Measurements from ENCODE around the gene NLRP6. TPM values are rescaled to one million over a fixed set of nuclear protein-coding genes. Genes with fewer than 3 reads are reported as not detected.
"Not testable (repeated sequence)": the region's sequence is repeated elsewhere in the genome, so short reads cannot be mapped to it uniquely, and the experiment has no call there.

The NLRP6 gene
- total RNA-seq, 2 donors from 2014 or later = 0.88 to 2.5 TPM

- no peak for DNase-seq (ENCODE audit: low spot score in 2 of 2)
- peak overlapping the region in 1 of 2 donors; percentile 81 for H3K27ac Mint-ChIP-seq
- peaks cover 0 to 10% of the 10 kb centered on the region in 2 donors for H3K36me3 Mint-ChIP-seq
- peak in 1 of 2 donors; percentile 44 for ATAC-seq
- H3K9me3 Mint-ChIP-seq = no peaks in the 10 kb centered on the region
Observed at GRCh38 chr11:331358-332060, 53.3 kb downstream of the NLRP6 start.

GRCh38 chr11:332651-333480, 54.7 kb downstream of the NLRP6 start:
- peaks cover 0 to 10% of the 10 kb centered on the region in 2 donors for H3K36me3 Mint-ChIP-seq
- no peak for ATAC-seq
- H3K27ac Mint-ChIP-seq = no peak overlapping the region
- no peaks in the 10 kb centered on the region for H3K9me3 Mint-ChIP-seq
- no peak for DNase-seq (ENCODE audit: low spot score in 2 of 2)

- not testable (repeated sequence) for DNase-seq (ENCODE audit: low spot score in 2 of 2); ATAC-seq; H3K27ac Mint-ChIP-seq; H3K9me3 Mint-ChIP-seq
- peaks cover 0 to 10% of the 10 kb centered on the region in 2 donors for H3K36me3 Mint-ChIP-seq
Observed at GRCh38 chr11:333616-334263, 55.5 kb downstream of the NLRP6 start.

DNA sequence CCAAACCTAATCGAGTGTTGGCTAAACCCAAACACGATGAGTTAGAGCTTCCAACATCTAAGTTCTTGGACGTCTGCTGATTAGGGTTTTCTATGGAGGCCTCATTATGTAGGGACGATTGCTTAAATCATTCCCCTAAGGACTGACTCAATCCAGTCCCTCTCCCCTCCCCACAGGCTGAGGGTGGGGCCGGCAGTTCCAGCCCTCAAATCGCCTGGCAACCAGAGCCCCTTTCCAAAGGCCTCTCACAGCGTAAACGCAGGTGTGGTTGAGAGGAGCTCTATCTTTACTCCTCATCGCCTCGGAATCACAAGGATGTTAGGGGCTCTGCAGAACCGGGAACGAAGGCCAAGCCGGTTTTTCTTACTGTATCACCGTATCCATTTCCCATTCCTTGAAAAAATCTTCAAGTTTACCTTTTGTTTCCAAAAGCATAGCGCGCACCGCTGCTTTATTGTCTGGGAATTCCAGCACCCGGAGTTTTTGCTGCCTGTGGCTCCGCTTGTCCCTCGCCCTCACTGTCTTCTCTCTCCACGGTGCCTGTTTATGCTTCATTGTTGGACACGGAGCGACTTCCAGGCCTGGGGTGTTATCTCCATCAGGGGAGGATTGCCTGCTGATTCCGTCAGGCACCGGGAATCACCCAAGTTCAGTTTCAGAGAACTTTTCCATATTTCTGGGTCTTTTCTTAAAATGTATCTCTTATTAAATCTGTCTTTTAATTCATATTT, 56.2 kb downstream of the NLRP6 start:
- ATAC-seq = no peak
- H3K36me3 Mint-ChIP-seq = peaks cover 0 to 10% of the 10 kb centered on the region in 2 donors
- no peak overlapping the region for H3K27ac Mint-ChIP-seq
- no peaks in the 10 kb centered on the region for H3K9me3 Mint-ChIP-seq
- no peak for DNase-seq (ENCODE audit: low spot score in 2 of 2)

Other genes starting within 250 kb of the NLRP6 start
- under 1 TPM in 1 of 2 donors, not detected in 1; 0.64 TPM for gene SCGB1C1, start 85.3 kb upstream of the NLRP6 start, total RNA-seq
- gene BET1L, start 71.0 kb upstream of the NLRP6 start, total RNA-seq = 10 to 100 TPM; 53.3 to 81.6 TPM
- gene RIC8A, start 70.7 kb upstream of the NLRP6 start, total RNA-seq = 100 to 1,000 TPM; 110 to 179 TPM
- gene SIRT3, start 42.1 kb upstream of the NLRP6 start, total RNA-seq = 10 to 100 TPM; 11.7 to 38.7 TPM
- gene PSMD13, start 41.4 kb upstream of the NLRP6 start, total RNA-seq = 100 to 1,000 TPM; 196 to 273 TPM
- 100 to 1,000 TPM in 1 of 2 donors, 10 to 100 TPM in 1; 97.8 to 695 TPM for gene PGGHG, start 10.7 kb downstream of the NLRP6 start, total RNA-seq
- gene IFITM5, start 21.1 kb downstream of the NLRP6 start, total RNA-seq = not detected
- gene IFITM2, start 29.4 kb downstream of the NLRP6 start, total RNA-seq = 100 to 1,000 TPM; 385 to 785 TPM
- gene IFITM1, start 35.6 kb downstream of the NLRP6 start, total RNA-seq = 100 to 1,000 TPM in 1 of 2 donors, 10 to 100 TPM in 1; 91.3 to 436 TPM
- gene IFITM3, start 42.5 kb downstream of the NLRP6 start, total RNA-seq = 100 to 1,000 TPM in 1 of 2 donors, 10 to 100 TPM in 1; 51.8 to 139 TPM
- 10 to 100 TPM in 1 of 2 donors, 1 to 10 TPM in 1; 6.6 to 13.6 TPM for gene B4GALNT4, start 91.1 kb downstream of the NLRP6 start, total RNA-seq
- under 1 TPM in 1 of 2 donors, not detected in 1; 0.12 TPM for gene PKP3, start 115.8 kb downstream of the NLRP6 start, total RNA-seq
- gene SIGIRR, start 136.6 kb downstream of the NLRP6 start, total RNA-seq = 10 to 100 TPM; 63.8 to 80.8 TPM
- gene ANO9, start 163.6 kb downstream of the NLRP6 start, total RNA-seq = 10 to 100 TPM; 61.2 to 69.3 TPM
- gene PTDSS2, start 171.9 kb downstream of the NLRP6 start, total RNA-seq = 10 to 100 TPM; 23.6 to 23.8 TPM
- gene RNH1, start 228.8 kb downstream of the NLRP6 start, total RNA-seq = 10 to 100 TPM; 90.9 to 98.0 TPM